Neural cell (in vitro differentiated cells): ENCODE data around the gene PHIP. TPM values are rescaled to one million over a fixed set of nuclear protein-coding genes. Genes with fewer than 3 reads are reported as not detected.

Experiments
- H2AFZ ChIP-seq: fragments of 200-600, 300-800 bp; sonication (generic), shearing (Covaris generic); 2 replicates; pipeline ENCODE4 v1.6.0; 2014; ENCODE audit warnings: low read depth, mild to moderate bottlenecking, antibody characterized with exemption, low read length, moderate library complexity
- H3F3A ChIP-seq: fragments of 200-600 bp; shearing (Covaris generic); 2 replicates; pipeline ENCODE4 v1.6.1; 2016; ENCODE audit warnings: mild to moderate bottlenecking, moderate library complexity, mixed read lengths, antibody characterized with exemption, low read length; ENCODE audit not compliant: insufficient read depth, poor library complexity, severe bottlenecking
- H3K27ac ChIP-seq: fragments of 200-600, 300-800 bp; sonication (generic), shearing (Covaris generic); 2 replicates; pipeline ENCODE4 v1.5.1; 2014; ENCODE audit warnings: mild to moderate bottlenecking, low read length, moderate library complexity
- H3K27me3 ChIP-seq: fragments of 300-800, 200-600 bp; sonication (generic), shearing (Covaris generic); 2 replicates; pipeline ENCODE4 v1.6.0; 2014; ENCODE audit warnings: mild to moderate bottlenecking, low read depth, low read length, moderate library complexity; ENCODE audit not compliant: insufficient read depth
- H3K36me3 ChIP-seq: fragments of 300-800, 200-600 bp; sonication (generic), shearing (Covaris generic); 2 replicates; pipeline ENCODE4 v1.5.1; 2014; ENCODE audit warnings: mild to moderate bottlenecking, antibody characterized with exemption, low read length, moderate library complexity; ENCODE audit not compliant: insufficient read depth
- H3K4me2 ChIP-seq: fragments of 300-800, 200-600 bp; sonication (generic), shearing (Covaris generic); 2 replicates; pipeline ENCODE4 v1.6.0; 2014; ENCODE audit warnings: mild to moderate bottlenecking, low read length
- H3K4me3 ChIP-seq: fragments of 300-800, 200-600 bp; sonication (generic), shearing (Covaris generic); 2 replicates; pipeline ENCODE4 v1.5.1; 2014; ENCODE audit warnings: mild to moderate bottlenecking, low read length, moderate library complexity
- H3K79me2 ChIP-seq: fragments of 200-600 bp; shearing (Covaris generic); replicated peaks from 2 replicates; pipeline ENCODE4 v1.6.0; 2014; ENCODE audit warnings: mild to moderate bottlenecking, low read length, moderate library complexity; ENCODE audit not compliant: insufficient read depth
- H3K9ac ChIP-seq: fragments of 300-800, 200-600 bp; sonication (generic), shearing (Covaris generic); 2 replicates; pipeline ENCODE4 v1.6.1; 2016; ENCODE audit warnings: mild to moderate bottlenecking, low read length, mixed read lengths
- H3K9me2 ChIP-seq: fragments of 200-600 bp; shearing (Covaris generic); 2 replicates; pipeline ENCODE4 v1.6.1; 2016; ENCODE audit warnings: mild to moderate bottlenecking, low read length, mixed read lengths; ENCODE audit not compliant: insufficient read depth
- H3K9me3 ChIP-seq: fragments of 200-600, 300-800 bp; sonication (generic), shearing (Covaris generic); 2 replicates; pipeline ENCODE4 v1.6.1; 2016; ENCODE audit warnings: mild to moderate bottlenecking, mixed run types, low read length, moderate library complexity, mixed read lengths
- H4K20me1 ChIP-seq: fragments of 200-600 bp; shearing (Covaris generic); 2 replicates; pipeline ENCODE4 v1.6.1; 2016; ENCODE audit warnings: mild to moderate bottlenecking, mixed run types; ENCODE audit not compliant: insufficient read depth
- EP300 ChIP-seq: fragments of 450-650 bp; conservative IDR thresholded peaks from 2 replicates; pipeline ENCODE4 v1.6.1; 2014; ENCODE audit warnings: antibody characterized with exemption, mild to moderate bottlenecking, moderate library complexity; ENCODE audit not compliant: poor library complexity, severe bottlenecking
- EZH2 ChIP-seq: fragments of 200-600, 300-800 bp; shearing (Covaris generic), sonication (generic); IDR thresholded peaks from 2 replicates; pipeline ENCODE4 v1.6.1; 2014; ENCODE audit warnings: antibody characterized with exemption, low read length, borderline replicate concordance, mild to moderate bottlenecking; ENCODE audit not compliant: insufficient read depth, poor library complexity, severe bottlenecking
- MXI1 ChIP-seq: fragments of 450-650 bp; conservative IDR thresholded peaks from 2 replicates; pipeline ENCODE4 v1.6.1; 2014; ENCODE audit warnings: antibody characterized with exemption, mild to moderate bottlenecking; ENCODE audit not compliant: poor library complexity, severe bottlenecking
- POLR2AphosphoS5 ChIP-seq: IDR thresholded peaks from 2 replicates; pipeline ENCODE4 v1.6.1; 2012
- RAD21 ChIP-seq: fragments of 450-650 bp; conservative IDR thresholded peaks from 2 replicates; pipeline ENCODE4 v1.6.1; 2014; ENCODE audit warnings: antibody characterized with exemption, mild to moderate bottlenecking, moderate library complexity
- SMC3 ChIP-seq: fragments of 450-650 bp; conservative IDR thresholded peaks from 2 replicates; pipeline ENCODE4 v1.6.1; 2014; ENCODE audit warnings: antibody characterized with exemption, mild to moderate bottlenecking, moderate library complexity; ENCODE audit not compliant: poor library complexity
- TAF1 ChIP-seq: IDR thresholded peaks from 2 replicates; pipeline ENCODE4 v1.6.1; 2012; ENCODE audit warnings: low read depth
- polyA plus RNA-seq: library from polyadenylated mRNA; depleted of rRNA; stranded (reverse); fragments of >200 nt; gene quantifications from 2 replicates; pipeline ENCODE4 v1.2.3, GENCODE V29; 2014
- TF ChIP-seq, protein P1 (sequence below): IDR thresholded peaks from 2 replicates; pipeline ENCODE4 v1.6.1; 2012; ENCODE audit warnings: borderline replicate concordance
- TF ChIP-seq, protein P2 (sequence below): fragments of 450-650 bp; IDR thresholded peaks from 2 replicates; pipeline ENCODE4 v1.5.1; 2014; ENCODE audit warnings: antibody characterized with exemption, mild to moderate bottlenecking, moderate library complexity; ENCODE audit not compliant: poor library complexity, severe bottlenecking

PHIP gene
- polyA plus RNA-seq, 1 donor from 2014 or later = 50.8 TPM

DNA sequence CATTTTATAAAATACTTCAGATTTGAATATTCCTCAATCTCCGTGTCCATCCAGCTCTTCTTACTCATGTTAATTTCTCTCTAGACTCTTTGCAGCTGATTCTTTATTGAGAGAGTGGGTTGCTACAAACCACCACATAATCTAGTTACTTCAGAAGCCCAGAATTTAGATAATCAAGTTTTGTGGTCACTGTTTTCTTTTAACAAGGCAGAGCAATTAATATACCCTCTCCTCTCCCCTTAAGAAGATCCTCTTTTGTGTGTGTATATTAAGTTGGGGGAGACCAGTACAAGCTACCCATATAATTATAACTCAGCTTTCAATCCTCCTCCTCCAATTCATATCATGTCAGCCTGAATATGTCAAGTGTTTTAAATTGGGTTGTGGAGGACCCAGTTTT is 115.6 kb downstream of the PHIP start:
- TF ChIP-seq RAD21 (no peak), POLR2AphosphoS5 (no peak), TAF1 (no peak)
- H2AFZ ChIP-seq = no peak overlapping the region
- H3K27me3 ChIP-seq = no peaks in the 10 kb centered on the region
- no peaks in the 10 kb centered on the region for H3K9me2 ChIP-seq
- H3K36me3 ChIP-seq = peaks cover 28% of the 10 kb centered on the region
- no peak overlapping the region for H3K4me2 ChIP-seq
- no peaks in the 10 kb centered on the region for H3F3A ChIP-seq
- no peak overlapping the region for H3K27ac ChIP-seq
- no peaks in the 10 kb centered on the region for H3K9me3 ChIP-seq
- H3K79me2 ChIP-seq = no peaks in the 10 kb centered on the region
- H3K9ac ChIP-seq = no peak overlapping the region
- H4K20me1 ChIP-seq = no peaks in the 10 kb centered on the region
- no peak overlapping the region for H3K4me3 ChIP-seq

DNA sequence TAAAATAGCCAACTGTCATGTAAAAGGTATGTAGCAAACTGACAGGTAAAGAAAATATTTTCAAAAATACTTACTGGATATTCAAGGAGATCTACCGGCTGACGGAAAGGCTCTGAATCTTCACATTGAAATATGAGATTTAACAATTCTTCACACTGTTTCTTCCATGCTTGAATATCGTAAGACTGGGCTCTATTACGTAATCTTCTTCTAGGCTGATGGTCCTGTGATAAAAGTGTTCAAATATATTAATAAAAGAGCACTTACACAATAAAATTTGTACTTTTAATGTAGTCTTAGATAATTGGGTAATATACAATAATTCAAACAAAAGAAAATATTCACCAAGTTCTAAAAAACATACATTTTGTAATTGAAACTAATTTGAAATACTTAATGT is 123.3 kb downstream of the PHIP start:
- Histone ChIP-seq H3K9me2 (no peaks in the 10 kb centered on the region), H3K4me3 (no peak overlapping the region), H3K79me2 (no peaks in the 10 kb centered on the region), H3K9ac (no peak overlapping the region), H3F3A (no peaks in the 10 kb centered on the region), H3K36me3 (peaks cover 17% of the 10 kb centered on the region), H3K27ac (no peak overlapping the region), H3K27me3 (no peaks in the 10 kb centered on the region), H3K9me3 (no peaks in the 10 kb centered on the region), H2AFZ (no peak overlapping the region), H4K20me1 (no peaks in the 10 kb centered on the region), H3K4me2 (no peak overlapping the region)
- no peak for TF ChIP-seq SMC3
- TF ChIP-seq TAF1 = no peak
- no peak for TF ChIP-seq EP300
- TF ChIP-seq POLR2AphosphoS5 = no peak
- TF ChIP-seq, protein P1, sequence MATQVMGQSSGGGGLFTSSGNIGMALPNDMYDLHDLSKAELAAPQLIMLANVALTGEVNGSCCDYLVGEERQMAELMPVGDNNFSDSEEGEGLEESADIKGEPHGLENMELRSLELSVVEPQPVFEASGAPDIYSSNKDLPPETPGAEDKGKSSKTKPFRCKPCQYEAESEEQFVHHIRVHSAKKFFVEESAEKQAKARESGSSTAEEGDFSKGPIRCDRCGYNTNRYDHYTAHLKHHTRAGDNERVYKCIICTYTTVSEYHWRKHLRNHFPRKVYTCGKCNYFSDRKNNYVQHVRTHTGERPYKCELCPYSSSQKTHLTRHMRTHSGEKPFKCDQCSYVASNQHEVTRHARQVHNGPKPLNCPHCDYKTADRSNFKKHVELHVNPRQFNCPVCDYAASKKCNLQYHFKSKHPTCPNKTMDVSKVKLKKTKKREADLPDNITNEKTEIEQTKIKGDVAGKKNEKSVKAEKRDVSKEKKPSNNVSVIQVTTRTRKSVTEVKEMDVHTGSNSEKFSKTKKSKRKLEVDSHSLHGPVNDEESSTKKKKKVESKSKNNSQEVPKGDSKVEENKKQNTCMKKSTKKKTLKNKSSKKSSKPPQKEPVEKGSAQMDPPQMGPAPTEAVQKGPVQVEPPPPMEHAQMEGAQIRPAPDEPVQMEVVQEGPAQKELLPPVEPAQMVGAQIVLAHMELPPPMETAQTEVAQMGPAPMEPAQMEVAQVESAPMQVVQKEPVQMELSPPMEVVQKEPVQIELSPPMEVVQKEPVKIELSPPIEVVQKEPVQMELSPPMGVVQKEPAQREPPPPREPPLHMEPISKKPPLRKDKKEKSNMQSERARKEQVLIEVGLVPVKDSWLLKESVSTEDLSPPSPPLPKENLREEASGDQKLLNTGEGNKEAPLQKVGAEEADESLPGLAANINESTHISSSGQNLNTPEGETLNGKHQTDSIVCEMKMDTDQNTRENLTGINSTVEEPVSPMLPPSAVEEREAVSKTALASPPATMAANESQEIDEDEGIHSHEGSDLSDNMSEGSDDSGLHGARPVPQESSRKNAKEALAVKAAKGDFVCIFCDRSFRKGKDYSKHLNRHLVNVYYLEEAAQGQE = no peak
- TF ChIP-seq MXI1 = no peak
- TF ChIP-seq, protein P2, sequence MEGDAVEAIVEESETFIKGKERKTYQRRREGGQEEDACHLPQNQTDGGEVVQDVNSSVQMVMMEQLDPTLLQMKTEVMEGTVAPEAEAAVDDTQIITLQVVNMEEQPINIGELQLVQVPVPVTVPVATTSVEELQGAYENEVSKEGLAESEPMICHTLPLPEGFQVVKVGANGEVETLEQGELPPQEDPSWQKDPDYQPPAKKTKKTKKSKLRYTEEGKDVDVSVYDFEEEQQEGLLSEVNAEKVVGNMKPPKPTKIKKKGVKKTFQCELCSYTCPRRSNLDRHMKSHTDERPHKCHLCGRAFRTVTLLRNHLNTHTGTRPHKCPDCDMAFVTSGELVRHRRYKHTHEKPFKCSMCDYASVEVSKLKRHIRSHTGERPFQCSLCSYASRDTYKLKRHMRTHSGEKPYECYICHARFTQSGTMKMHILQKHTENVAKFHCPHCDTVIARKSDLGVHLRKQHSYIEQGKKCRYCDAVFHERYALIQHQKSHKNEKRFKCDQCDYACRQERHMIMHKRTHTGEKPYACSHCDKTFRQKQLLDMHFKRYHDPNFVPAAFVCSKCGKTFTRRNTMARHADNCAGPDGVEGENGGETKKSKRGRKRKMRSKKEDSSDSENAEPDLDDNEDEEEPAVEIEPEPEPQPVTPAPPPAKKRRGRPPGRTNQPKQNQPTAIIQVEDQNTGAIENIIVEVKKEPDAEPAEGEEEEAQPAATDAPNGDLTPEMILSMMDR = no peak
- TF ChIP-seq EZH2 = no peak
- no peak for TF ChIP-seq RAD21

DNA sequence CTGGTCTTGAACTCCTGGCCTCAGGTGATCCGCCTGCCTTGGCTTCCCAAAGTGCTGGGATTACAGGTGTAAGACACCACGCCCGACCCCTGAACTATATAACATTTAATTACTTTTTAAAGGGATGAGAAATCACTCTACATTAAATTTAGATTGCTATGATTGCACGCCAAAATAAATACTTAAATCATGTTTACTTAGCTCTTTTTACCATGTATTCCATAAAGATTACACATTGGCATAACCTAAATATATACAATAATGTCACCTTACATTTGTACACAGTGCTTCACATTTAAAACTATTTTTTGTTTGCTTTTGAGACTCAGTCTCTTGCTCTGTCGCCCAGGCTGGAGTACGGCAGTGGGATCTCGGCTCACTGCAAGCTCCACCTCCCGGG is 124.3 kb downstream of the PHIP start:
- Histone ChIP-seq H3K4me3 (no peak overlapping the region), H3K4me2 (no peak overlapping the region), H3F3A (no peaks in the 10 kb centered on the region), H3K9ac (no peak overlapping the region), H3K9me2 (no peaks in the 10 kb centered on the region), H3K9me3 (no peaks in the 10 kb centered on the region), H4K20me1 (no peaks in the 10 kb centered on the region), H3K27ac (no peak overlapping the region), H3K27me3 (no peaks in the 10 kb centered on the region), H2AFZ (no peak overlapping the region), H3K36me3 (peaks cover 27% of the 10 kb centered on the region), H3K79me2 (no peaks in the 10 kb centered on the region)
- TF ChIP-seq, protein P1 = no peak
- no peak for TF ChIP-seq TAF1
- TF ChIP-seq EZH2 = no peak
- TF ChIP-seq SMC3 = no peak
- no peak for TF ChIP-seq RAD21
- TF ChIP-seq EP300 = no peak
- TF ChIP-seq, protein P2 = no peak
- no peak for TF ChIP-seq POLR2AphosphoS5
- no peak for TF ChIP-seq MXI1
